ENCODE data around the gene MYOZ1.

MYOZ1 gene

GRCh38 chr10:73589563-73590126 is 51.6 kb downstream of the MYOZ1 start:
- H3K27ac ChIP-seq = peak overlapping the region; percentile 90
- H3K4me3 ChIP-seq (ENCODE audit: low read depth, low read length) = no peak overlapping the region
- no peaks in the 10 kb centered on the region for H3K27me3 ChIP-seq (replicated peaks)
- in situ Hi-C loops (cut with HindIII; ENCODE audit: low pct_ligation_motif_present, low sequenced_read_pairs) = no loop called here
- no peak for TF ChIP-seq CTCF (IDR thresholded peaks at IDR 0.05; ENCODE audit: low read depth, low read length, missing control alignments)
- DNase-seq = peak; percentile 81
- H3K36me3 ChIP-seq (replicated peaks) = no peaks in the 10 kb centered on the region

DNA sequence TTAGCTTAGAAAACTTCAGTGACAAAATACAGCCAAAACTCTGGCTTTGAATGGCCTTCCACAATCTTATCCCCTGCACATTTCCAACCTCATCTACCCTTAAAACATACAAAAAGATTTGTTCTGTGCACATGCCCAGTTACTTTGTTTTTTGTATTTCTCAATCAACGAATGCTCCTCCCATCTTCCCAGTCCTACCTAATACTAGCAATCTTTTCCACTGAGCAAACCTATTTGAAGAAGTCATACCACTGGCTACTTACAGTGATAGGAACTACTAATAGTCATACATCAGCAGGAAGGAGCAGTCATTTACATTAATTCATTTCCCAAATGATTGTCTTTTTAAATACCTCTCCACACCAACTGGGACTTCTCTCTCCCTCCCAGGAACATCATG is 52.6 kb downstream of the MYOZ1 start:
- H3K27ac ChIP-seq = peak overlapping the region; percentile 90
- H3K27me3 ChIP-seq (replicated peaks) = no peaks in the 10 kb centered on the region
- no peak for DNase-seq
- H3K36me3 ChIP-seq (replicated peaks) = no peaks in the 10 kb centered on the region
- no peak for TF ChIP-seq CTCF (IDR thresholded peaks at IDR 0.05; ENCODE audit: low read depth, low read length, missing control alignments)
- in situ Hi-C loops (cut with HindIII; ENCODE audit: low pct_ligation_motif_present, low sequenced_read_pairs) = no loop called here
- no peak overlapping the region for H3K4me3 ChIP-seq (ENCODE audit: low read depth, low read length)

GRCh38 chr10:73586583-73586984 is 54.7 kb downstream of the MYOZ1 start:
- in situ Hi-C loops (cut with HindIII; ENCODE audit: low pct_ligation_motif_present, low sequenced_read_pairs) = no loop called here
- H3K36me3 ChIP-seq (replicated peaks) = no peaks in the 10 kb centered on the region
- peak overlapping the region; percentile 61 for H3K27ac ChIP-seq
- H3K4me3 ChIP-seq (ENCODE audit: low read depth, low read length) = no peak overlapping the region
- TF ChIP-seq CTCF (IDR thresholded peaks at IDR 0.05; ENCODE audit: low read depth, low read length, missing control alignments) = no peak
- H3K27me3 ChIP-seq (replicated peaks) = no peaks in the 10 kb centered on the region
- DNase-seq = peak; percentile 73

GRCh38 chr10:73585327-73585726 is 55.9 kb downstream of the MYOZ1 start:
- in situ Hi-C loops (cut with HindIII; ENCODE audit: low pct_ligation_motif_present, low sequenced_read_pairs) = no loop called here
- no peak for TF ChIP-seq CTCF (IDR thresholded peaks at IDR 0.05; ENCODE audit: low read depth, low read length, missing control alignments)
- Histone ChIP-seq H3K4me3 (ENCODE audit: low read depth, low read length) (no peak overlapping the region), H3K27ac (peak overlapping the region; percentile 61), H3K36me3 (replicated peaks) (no peaks in the 10 kb centered on the region), H3K27me3 (replicated peaks) (no peaks in the 10 kb centered on the region)
- peak; percentile 32 for DNase-seq

GRCh38 chr10:73584737-73585136 is 56.5 kb downstream of the MYOZ1 start:
- no peak for DNase-seq
- Histone ChIP-seq H3K36me3 (replicated peaks) (no peaks in the 10 kb centered on the region), H3K27me3 (replicated peaks) (no peaks in the 10 kb centered on the region), H3K4me3 (ENCODE audit: low read depth, low read length) (no peak overlapping the region), H3K27ac (no peak overlapping the region)
- in situ Hi-C loops (cut with HindIII; ENCODE audit: low pct_ligation_motif_present, low sequenced_read_pairs) = no loop called here
- TF ChIP-seq CTCF (IDR thresholded peaks at IDR 0.05; ENCODE audit: low read depth, low read length, missing control alignments) = no peak

- H3K4me3 ChIP-seq (ENCODE audit: low read depth, low read length) = no peak overlapping the region
- no peak for TF ChIP-seq CTCF (IDR thresholded peaks at IDR 0.05; ENCODE audit: low read depth, low read length, missing control alignments)
Observed at GRCh38 chr10:73581918-73582317, 59.4 kb downstream of the MYOZ1 start.

More at GRCh38 chr10:73581918-73582317, 59.4 kb downstream of the MYOZ1 start:
- no peak overlapping the region for H3K27ac ChIP-seq
- H3K36me3 ChIP-seq (replicated peaks) = no peaks in the 10 kb centered on the region
- DNase-seq = no peak
- in situ Hi-C loops (cut with HindIII; ENCODE audit: low pct_ligation_motif_present, low sequenced_read_pairs) = no loop called here
- H3K27me3 ChIP-seq (replicated peaks) = no peaks in the 10 kb centered on the region
